ENCODE measurements around the gene GDF10.

Gene GDF10

GRCh38 chr10:47336387-47337134 is 36.6 kb downstream of the GDF10 start:
- no peak for DNase-seq

GRCh38 chr10:47337310-47337709 is 37.3 kb downstream of the GDF10 start:
- DNase-seq = no peak

DNA sequence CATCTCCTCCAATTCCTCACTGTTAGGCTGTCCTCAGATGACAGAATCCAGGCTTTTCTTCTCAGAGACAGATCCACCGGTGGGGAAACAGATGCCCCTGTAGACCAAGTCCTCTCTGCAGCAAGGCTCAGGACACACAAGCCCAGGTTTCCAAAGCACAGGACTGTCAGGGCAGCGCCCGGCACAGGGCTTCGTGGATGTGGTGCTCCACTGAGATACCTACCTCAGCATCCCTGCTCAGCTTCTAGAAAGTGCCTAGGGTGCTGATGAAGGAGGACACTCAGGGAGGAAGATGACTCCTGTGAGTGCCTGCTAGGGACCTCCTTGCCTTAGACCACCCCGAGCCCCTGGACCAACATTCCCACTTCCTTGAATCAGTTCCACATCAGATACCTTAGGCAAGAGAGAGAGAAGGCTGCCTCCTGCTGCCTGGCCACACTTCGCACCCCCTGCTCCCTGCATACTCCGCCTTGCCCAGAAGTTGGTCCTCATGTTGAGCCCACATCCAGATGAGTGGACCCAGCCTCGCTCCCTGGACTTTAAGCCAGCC is 39.3 kb downstream of the GDF10 start:
- DNase-seq = no peak

DNA sequence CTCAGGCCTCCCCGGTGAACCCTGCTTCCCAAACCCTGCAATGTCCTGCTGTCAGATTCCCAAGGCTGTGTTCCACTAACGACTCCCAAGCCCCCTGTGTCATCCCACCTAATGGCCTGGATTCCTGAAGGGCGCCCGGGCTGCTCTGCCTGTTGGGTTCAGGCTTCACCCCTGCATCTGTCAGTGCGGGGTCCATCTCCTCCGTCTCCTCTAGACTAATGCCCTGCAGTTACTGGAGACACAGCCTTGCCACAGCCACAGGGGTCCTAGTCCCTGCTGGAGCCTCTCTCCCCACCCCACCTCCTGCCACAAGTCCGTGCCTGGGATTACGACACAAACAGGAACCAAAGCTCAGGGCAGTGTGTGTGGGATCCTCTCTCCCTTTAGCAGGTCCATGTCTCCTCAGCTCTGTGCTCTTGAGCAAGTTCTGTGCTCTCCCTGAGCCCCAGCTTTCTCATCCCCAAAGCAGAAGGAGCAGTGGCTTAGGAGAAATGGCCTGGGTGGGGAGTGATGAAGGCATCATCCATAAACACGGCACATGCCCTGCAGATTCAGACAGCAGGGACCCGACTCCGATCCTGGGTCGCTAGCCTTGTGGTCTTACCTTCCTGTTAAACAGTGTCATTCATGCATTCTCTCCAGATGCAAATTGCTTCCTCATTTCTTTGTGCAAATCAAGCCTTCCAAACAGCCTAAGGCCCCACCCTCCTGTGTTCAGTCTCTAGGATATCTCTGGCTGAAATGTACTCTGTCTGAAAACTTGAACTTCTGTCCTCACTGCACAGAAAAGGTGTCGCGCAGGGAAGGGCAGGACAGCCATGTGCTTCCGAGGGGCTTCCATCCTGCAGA is 40.0 kb downstream of the GDF10 start:
- no peak for DNase-seq

DNA sequence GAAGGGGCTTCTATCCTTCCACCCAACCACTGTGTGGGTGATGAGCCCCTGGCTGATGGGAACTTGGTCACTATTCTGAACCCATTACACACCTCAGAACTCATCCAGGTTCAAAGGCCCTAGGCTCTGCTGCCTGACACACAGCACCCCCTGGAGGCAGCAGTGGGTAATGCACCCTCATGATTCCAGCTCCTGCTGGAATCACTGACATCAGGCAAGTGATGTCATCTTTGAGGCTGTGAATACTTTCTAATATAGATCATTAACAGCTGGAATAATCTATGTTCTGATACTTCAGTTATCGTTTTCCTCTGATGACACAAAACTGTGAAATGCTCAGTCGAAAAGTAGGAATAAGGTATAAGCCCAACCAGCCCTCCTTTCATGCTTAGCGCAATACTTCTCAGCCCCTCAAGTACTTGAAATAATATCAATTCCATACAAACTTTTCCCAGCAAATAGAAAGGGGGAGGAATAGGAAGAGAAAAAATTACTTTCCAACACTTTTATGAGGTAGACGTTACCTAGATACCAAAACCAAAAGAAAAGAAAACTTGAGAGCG is 40.7 kb downstream of the GDF10 start:
- peak; percentile 50 for DNase-seq

GRCh38 chr10:47344996-47345870 is 45.2 kb downstream of the GDF10 start:
- DNase-seq = no peak

GRCh38 chr10:47346581-47347302 is 46.7 kb downstream of the GDF10 start:
- no peak for DNase-seq

DNA sequence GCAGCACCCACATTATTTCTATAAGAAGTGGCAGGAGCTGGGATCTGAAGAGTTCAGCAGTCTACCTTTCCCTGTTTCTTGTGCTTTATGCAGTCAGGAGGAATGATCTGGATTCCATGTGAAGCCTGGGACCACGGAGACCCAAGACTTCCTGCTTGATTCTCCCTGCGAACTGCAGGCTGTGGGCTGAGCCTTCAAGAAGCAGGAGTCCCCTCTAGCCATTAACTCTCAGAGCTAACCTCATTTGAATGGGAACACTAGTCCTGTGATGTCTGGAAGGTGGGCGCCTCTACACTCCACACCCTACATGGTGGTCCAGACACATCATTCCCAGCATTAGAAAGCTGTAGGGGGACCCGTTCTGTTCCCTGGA is 47.3 kb downstream of the GDF10 start:
- DNase-seq = no peak

GRCh38 chr10:47348138-47348651 is 48.2 kb downstream of the GDF10 start, which contains the start of gene RBP3:
Gene RBP3 (plus strand): TSS chr10:47348363. CDS start chr10:47348485, 122 bp downstream.
- DNase-seq = no peak

GRCh38 chr10:47348661-47349470 is 48.9 kb downstream of the GDF10 start:
- DNase-seq = no peak

DNA sequence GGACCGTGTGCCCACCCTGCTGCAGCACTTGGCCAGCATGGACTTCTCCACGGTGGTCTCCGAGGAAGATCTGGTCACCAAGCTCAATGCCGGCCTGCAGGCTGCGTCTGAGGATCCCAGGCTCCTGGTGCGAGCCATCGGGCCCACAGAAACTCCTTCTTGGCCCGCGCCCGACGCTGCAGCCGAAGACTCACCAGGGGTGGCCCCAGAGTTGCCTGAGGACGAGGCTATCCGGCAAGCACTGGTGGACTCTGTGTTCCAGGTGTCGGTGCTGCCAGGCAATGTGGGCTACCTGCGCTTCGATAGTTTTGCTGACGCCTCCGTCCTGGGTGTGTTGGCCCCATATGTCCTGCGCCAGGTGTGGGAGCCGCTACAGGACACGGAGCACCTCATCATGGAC is 49.5 kb downstream of the GDF10 start:
- no peak for DNase-seq

GRCh38 chr10:47349941-47350371 is 50.0 kb downstream of the GDF10 start:
- DNase-seq = no peak

DNA sequence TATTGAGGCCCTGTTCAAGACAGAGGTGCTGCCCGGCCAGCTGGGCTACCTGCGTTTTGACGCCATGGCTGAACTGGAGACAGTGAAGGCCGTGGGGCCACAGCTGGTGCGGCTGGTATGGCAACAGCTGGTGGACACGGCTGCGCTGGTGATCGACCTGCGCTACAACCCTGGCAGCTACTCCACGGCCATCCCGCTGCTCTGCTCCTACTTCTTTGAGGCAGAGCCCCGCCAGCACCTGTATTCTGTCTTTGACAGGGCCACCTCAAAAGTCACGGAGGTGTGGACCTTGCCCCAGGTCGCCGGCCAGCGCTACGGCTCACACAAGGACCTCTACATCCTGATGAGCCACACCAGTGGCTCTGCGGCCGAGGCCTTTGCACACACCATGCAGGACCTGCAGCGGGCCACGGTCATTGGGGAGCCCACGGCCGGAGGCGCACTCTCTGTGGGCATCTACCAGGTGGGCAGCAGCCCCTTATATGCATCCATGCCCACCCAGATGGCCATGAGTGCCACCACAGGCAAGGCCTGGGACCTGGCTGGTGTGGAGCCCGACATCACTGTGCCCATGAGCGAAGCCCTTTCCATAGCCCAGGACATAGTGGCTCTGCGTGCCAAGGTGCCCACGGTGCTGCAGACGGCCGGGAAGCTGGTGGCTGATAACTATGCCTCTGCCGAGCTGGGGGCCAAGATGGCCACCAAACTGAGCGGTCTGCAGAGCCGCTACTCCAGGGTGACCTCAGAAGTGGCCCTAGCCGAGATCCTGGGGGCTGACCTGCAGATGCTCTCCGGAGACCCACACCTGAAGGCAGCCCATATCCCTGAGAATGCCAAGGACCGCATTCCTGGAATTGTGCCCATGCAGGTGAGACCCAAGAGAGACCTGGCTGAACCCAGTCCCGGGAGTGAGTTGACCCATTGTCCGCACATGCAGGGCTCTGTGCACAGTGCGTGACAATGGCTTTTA is 51.0 kb downstream of the GDF10 start:
- no peak for DNase-seq

- DNase-seq = no peak
These were observed 52.2 kb downstream of the GDF10 start for GRCh38 chr10:47351899-47352815.

GRCh38 chr10:47353351-47353750 is 53.4 kb downstream of the GDF10 start:
- no peak for DNase-seq

GRCh38 chr10:47354165-47354564 is 54.2 kb downstream of the GDF10 start:
- DNase-seq = no peak

- DNase-seq = no peak
These were observed 54.9 kb downstream of the GDF10 start for GRCh38 chr10:47354900-47355299.

DNA sequence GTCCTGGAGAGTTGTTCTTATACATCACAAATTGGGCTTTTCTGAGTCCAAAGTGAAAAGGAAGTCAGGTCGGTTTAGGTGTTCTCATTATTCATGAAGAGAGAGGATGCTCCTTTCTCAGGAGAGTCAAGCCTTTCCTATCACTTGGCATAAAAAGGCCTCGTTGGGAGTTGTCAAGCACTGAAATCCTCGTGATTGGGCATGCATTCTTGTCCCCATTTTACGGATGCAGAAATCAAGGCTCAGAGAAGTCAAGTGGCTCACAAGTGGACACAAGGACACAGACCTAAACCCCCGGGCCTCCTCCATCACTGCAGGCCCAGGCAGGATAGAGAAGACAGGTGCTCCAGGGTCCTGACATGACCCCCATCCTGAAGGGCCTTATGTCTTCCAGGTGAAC is 56.7 kb downstream of the GDF10 start:
- no peak for DNase-seq
